SJSA1 (cell line): Measurements from ENCODE around the gene TRRAP. TPM values are rescaled to one million over a fixed set of nuclear protein-coding genes. Genes with fewer than 3 reads are reported as not detected.

Source experiments
- DNase-seq, 2 experiments: peaks; one replicate each; pipeline ENCODE4 v3.0.0-alpha.2; 2015 to 2020; ENCODE audit warnings: low spot score in 2 of 2, low read depth in 1 of 2
- H3K27ac ChIP-seq: fragments of 250-450 bp; sonication (Bioruptor Pico); 2 replicates; pipeline ENCODE4 v1.5.1; 2020; ENCODE audit warnings: mild to moderate bottlenecking, moderate library complexity
- H3K27me3 ChIP-seq: fragments of 250-450 bp; sonication (Bioruptor Pico); replicated peaks from 2 replicates; pipeline ENCODE4 v1.5.1; 2020; ENCODE audit warnings: mild to moderate bottlenecking, moderate library complexity
- H3K36me3 ChIP-seq: fragments of 250-450 bp; sonication (Bioruptor Pico); 2 replicates; pipeline ENCODE4 v1.5.1; 2020; ENCODE audit warnings: mild to moderate bottlenecking
- H3K4me1 ChIP-seq: fragments of 250-450 bp; sonication (Bioruptor Pico); replicated peaks from 2 replicates; pipeline ENCODE4 v1.6.1; 2021; ENCODE audit warnings: mild to moderate bottlenecking
- H3K4me3 ChIP-seq: fragments of 250-450 bp; sonication (Bioruptor Pico); 2 replicates; pipeline ENCODE4 v1.5.1; 2020; ENCODE audit warnings: mild to moderate bottlenecking
- H3K9me3 ChIP-seq: fragments of 250-450 bp; sonication (Bioruptor Pico); replicated peaks from 2 replicates; pipeline ENCODE4 v1.5.1; 2020; ENCODE audit warnings: mild to moderate bottlenecking
- total RNA-seq: library from RNA; depleted of rRNA; stranded (reverse); fragments of >200 nt; shearing (Covaris generic); gene quantifications from 2 replicates; pipeline ENCODE4 v1.2.3, GENCODE V29; 2014

Gene TRRAP
- total RNA-seq, 1 experiment from 2014 or later = 12.7 TPM

DNA sequence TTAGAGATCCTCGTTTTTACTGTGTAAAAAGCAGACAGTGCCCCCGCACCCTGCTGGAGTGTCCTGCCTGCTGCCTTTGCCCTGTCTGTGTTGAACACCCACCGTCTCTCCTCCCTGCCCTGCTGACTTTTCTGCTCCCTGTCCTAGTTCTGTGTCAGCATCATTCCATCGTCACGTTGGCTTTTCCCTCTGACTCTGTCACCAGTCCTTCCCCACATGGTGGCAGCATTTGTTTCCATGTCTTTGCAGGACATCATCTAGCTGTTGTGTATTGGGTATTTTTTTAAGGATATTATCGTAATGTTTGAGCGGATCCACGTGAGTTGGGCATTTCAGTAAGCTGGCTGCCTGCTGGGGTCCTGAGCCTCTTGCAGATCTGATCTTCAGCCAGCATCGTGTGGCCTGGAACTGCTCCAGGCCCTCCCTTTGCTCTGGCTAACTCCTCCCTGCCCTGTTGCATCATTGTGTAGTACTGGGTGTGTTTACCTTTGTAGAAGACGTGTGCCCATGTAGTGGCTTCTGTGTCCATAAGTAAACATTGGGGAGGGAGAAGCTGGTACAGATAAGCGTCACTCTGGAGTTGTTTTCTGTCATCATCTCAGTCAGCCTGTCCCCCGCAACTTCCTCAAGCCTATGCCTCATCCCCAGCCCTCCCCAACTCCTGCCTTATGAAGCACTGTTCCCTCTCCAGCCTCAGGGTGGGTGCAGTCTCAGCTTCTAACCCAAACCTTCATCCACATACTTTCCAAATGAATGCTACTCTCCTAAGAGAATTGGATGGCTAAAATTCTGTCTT lies 44.3 kb downstream of the TRRAP start:
- Histone ChIP-seq H3K9me3 (no peaks in the 10 kb centered on the region), H3K27ac (no peak overlapping the region), H3K27me3 (no peaks in the 10 kb centered on the region), H3K4me3 (no peak overlapping the region), H3K36me3 (peaks cover 87% of the 10 kb centered on the region), H3K4me1 (no peaks in the 10 kb centered on the region)
- no peak for DNase-seq

DNA sequence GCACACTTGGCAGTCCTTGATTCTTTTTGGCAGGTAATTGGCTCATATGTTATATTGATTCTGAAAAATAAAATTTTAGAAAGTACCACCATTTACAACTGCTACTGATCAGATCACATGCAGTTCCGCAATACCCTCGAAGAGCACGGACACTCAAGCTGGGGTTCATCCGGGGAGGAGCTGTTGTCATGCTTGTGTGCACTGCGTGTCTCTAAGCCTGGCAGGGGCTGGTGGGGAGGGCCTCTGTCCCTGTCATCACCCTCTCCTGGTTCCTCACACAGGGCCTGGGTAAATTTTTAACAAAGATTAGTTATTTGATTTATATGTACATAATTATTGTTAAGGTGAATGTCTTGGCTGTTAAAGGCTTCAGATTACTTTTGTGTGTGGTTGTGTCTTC lies 45.2 kb downstream of the TRRAP start:
- H3K27me3 ChIP-seq = no peaks in the 10 kb centered on the region
- DNase-seq = no peak
- H3K4me3 ChIP-seq = no peak overlapping the region
- H3K4me1 ChIP-seq = no peaks in the 10 kb centered on the region
- H3K36me3 ChIP-seq = peaks cover 89% of the 10 kb centered on the region
- no peaks in the 10 kb centered on the region for H3K9me3 ChIP-seq
- H3K27ac ChIP-seq = no peak overlapping the region

DNA sequence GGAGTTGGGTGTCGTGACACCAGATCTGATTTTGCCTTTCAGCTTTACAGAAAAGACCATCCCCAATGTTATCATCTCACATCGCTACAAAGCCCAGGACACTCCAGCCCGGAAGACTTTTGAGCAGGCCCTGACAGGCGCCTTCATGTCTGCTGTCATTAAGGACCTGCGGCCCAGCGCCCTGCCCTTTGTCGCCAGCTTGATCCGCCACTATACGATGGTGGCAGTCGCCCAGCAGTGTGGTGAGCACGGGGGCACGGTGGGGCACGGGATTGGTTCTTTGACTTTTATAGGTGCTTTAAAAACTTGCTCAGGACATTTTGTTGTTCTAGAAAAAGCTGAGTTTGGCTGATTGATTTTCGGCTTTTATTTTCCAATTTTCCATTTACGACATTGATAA lies 48.8 kb downstream of the TRRAP start:
- Histone ChIP-seq H3K9me3 (no peaks in the 10 kb centered on the region), H3K4me3 (no peak overlapping the region), H3K27me3 (no peaks in the 10 kb centered on the region), H3K27ac (no peak overlapping the region), H3K36me3 (peaks cover 90% of the 10 kb centered on the region), H3K4me1 (no peaks in the 10 kb centered on the region)
- DNase-seq = no peak

DNA sequence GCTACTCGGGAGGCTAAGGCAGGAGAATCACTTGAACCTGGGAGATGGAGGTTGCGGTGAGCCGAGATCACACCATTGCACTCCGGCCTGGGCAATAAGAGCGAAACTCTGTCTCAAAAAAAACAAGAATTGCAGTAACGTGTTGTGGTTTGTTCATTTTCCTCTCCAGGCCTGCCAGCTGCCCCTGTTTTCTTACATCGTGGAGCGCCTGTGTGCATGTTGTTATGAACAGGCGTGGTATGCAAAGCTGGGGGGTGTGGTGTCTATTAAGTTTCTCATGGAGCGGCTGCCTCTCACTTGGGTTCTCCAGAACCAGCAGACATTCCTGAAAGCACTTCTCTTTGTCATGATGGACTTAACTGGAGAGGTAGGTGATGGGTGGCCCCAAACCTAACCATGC lies 52.1 kb downstream of the TRRAP start:
- DNase-seq = no peak
- no peak overlapping the region for H3K4me3 ChIP-seq
- H3K27ac ChIP-seq = no peak overlapping the region
- H3K36me3 ChIP-seq = peaks cover 95% of the 10 kb centered on the region
- H3K4me1 ChIP-seq = no peaks in the 10 kb centered on the region
- H3K27me3 ChIP-seq = no peaks in the 10 kb centered on the region
- no peaks in the 10 kb centered on the region for H3K9me3 ChIP-seq

DNA sequence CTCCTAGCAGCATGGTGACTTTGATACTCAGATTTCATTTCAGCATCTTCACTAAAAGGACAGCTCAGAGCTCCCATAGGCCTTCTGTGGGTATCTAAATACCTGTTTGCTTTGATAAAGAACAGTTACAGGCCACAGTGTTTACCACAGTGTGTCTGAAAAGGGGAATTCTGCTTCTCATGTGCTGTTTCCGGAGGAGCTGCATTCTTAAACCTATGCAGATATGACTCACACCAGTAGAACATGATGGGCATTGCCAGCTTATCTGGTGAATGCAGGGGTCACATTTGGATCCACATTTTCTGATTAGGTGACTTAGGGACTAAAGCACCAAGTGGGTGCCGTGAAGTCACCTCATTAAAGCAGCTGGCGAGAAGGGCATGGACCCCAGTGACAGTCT lies 52.6 kb downstream of the TRRAP start:
- Histone ChIP-seq H3K36me3 (peaks cover 95% of the 10 kb centered on the region), H3K9me3 (no peaks in the 10 kb centered on the region), H3K4me1 (no peaks in the 10 kb centered on the region), H3K4me3 (no peak overlapping the region), H3K27ac (no peak overlapping the region), H3K27me3 (no peaks in the 10 kb centered on the region)
- no peak for DNase-seq

DNA sequence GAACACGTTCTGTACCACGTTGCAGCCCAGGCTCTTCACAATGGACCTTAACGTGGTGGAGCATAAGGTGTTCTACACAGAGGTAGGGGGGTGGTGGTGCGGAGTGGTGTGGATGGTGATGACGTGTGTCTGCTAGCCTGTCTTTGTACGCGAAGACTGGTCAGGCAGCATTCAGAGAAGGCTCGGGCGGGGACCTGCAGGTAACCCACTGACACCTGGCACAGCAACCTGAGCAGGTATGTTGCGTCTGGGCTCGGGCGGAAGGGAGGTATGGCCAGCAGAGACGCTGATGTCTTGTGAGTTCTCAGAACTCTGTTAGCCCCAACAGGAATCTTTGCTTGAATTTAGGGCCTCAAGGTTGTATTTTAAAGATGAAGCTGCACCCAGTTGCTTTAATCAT lies 55.0 kb downstream of the TRRAP start:
- H3K36me3 ChIP-seq = peaks cover 95% of the 10 kb centered on the region
- H3K4me1 ChIP-seq = no peaks in the 10 kb centered on the region
- H3K4me3 ChIP-seq = no peak overlapping the region
- no peak overlapping the region for H3K27ac ChIP-seq
- no peak for DNase-seq
- no peaks in the 10 kb centered on the region for H3K9me3 ChIP-seq
- H3K27me3 ChIP-seq = no peaks in the 10 kb centered on the region

DNA sequence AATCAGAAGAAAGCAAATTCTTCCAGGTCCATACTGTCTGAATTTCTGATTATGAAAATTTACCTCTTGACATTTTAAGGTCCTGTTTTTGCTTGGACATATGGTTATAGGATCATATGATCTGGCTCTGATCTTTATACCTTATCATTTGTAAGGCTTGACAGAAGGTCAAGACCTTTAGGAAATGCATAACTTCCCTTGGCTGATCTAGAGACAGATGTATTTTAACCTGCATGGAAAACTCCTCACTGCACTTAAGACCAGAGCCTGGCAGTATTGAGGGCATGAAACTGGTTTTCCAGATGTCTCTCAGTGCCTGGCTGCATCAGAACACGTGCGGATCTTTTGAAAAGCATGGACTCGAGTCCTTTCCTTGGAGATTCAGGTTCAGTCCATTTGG lies 55.9 kb downstream of the TRRAP start:
- H3K4me3 ChIP-seq = no peak overlapping the region
- DNase-seq = no peak
- no peaks in the 10 kb centered on the region for H3K27me3 ChIP-seq
- H3K36me3 ChIP-seq = peaks cover 96% of the 10 kb centered on the region
- H3K9me3 ChIP-seq = no peaks in the 10 kb centered on the region
- H3K4me1 ChIP-seq = no peaks in the 10 kb centered on the region
- H3K27ac ChIP-seq = no peak overlapping the region

DNA sequence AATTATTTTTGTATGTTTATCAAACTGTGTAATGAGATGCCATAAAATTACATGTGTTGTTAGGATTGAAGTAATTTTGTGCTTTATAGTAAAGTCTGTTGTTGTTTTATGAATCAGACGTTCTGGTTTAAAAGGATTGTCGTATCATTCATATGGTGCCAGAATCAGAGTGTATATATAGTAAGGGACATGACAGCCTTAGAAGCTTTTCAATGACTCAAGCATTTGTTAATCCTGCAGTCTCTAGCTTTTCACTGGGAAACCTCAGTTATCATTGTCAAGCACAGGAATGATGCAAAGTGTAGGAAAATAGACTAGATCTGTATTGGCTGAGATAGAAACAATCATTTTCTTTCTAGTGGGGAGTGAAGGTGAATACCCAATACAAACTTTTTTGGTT lies 57.5 kb downstream of the TRRAP start:
- H3K27me3 ChIP-seq = no peaks in the 10 kb centered on the region
- no peaks in the 10 kb centered on the region for H3K4me1 ChIP-seq
- H3K4me3 ChIP-seq = no peak overlapping the region
- H3K27ac ChIP-seq = no peak overlapping the region
- H3K9me3 ChIP-seq = no peaks in the 10 kb centered on the region
- no peak for DNase-seq
- H3K36me3 ChIP-seq = peaks cover 98% of the 10 kb centered on the region

DNA sequence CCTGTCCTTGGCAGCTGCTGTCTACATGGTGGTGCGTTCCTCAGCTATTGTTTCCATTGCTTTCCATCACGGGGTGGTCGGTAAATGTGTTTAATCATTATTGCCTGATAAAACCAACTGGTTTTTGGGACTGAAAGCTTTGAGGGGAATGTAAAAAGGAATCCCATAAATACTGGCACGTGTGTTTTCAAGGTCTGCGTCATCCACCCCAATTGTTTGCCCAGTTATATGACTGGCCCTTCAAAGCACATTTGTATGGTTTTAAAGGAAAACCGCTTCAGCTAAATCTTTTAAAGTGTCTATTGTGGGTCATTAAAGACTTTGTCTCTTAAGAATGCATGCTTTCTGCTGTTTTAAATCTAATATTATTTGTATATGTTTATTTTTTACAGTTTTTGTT lies 65.0 kb downstream of the TRRAP start:
- Histone ChIP-seq H3K36me3 (peaks cover 83% of the 10 kb centered on the region), H3K9me3 (no peaks in the 10 kb centered on the region), H3K27ac (no peak overlapping the region), H3K4me3 (no peak overlapping the region), H3K4me1 (no peaks in the 10 kb centered on the region), H3K27me3 (no peaks in the 10 kb centered on the region)
- no peak for DNase-seq

DNA sequence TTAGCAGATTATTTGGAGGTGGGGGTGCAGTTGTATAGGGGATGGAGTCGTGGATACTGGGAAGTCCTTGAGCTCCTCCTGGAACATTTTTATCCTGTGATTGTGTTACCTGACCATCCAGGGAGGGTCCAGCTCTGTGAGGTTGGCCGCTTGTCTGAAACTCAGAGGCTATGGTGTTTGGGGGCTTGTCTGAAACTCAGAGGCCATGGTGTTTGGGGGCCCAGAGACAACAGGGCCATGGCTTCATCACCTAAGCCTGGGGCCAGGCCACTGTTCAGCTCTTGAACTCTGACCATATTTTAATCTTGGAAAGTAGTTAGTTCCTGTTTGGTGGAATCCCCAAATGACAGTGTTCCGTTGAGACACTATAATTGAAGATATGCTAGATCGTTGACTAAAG lies 66.1 kb downstream of the TRRAP start:
- Histone ChIP-seq H3K27ac (no peak overlapping the region), H3K36me3 (peaks cover 83% of the 10 kb centered on the region), H3K4me1 (no peaks in the 10 kb centered on the region), H3K4me3 (no peak overlapping the region), H3K27me3 (no peaks in the 10 kb centered on the region), H3K9me3 (no peaks in the 10 kb centered on the region)
- DNase-seq = no peak

DNA sequence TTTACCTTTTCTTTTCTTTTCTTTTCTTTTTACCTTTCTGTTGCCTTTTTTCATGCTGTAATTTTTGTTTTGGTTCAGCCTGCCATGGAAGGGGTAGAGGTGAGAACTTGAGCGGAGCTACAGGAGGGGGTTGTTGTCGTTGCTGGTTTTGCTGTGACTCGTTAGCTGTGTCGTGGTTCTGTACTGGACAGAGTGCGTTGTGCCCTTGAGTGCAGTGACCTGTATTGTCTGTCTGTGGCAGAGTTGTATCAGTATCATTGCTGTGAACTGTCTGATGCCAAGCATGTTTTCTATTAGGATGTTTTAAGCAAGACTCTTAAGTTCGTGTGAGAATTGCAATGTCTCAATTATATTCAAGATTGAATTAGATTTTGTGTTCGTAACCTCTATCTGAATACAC lies 67.5 kb downstream of the TRRAP start:
- DNase-seq = no peak
- Histone ChIP-seq H3K27ac (no peak overlapping the region), H3K4me3 (no peak overlapping the region), H3K4me1 (no peaks in the 10 kb centered on the region), H3K9me3 (no peaks in the 10 kb centered on the region), H3K36me3 (peaks cover 83% of the 10 kb centered on the region), H3K27me3 (no peaks in the 10 kb centered on the region)

DNA sequence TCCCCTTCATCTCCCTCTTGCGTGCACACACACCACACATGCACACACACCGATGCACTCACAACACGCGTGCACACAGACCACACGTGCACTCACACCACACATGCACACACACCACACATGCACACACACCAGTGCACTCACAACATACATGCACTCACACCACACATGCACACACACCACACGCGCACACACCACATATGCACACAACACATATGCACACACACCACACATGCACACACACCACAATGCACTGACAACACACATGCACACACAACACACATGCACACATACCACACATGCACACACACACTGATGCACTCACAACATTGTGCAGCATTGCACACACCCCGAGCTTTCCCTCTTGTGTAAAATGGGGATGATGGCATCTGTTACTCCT lies 68.1 kb downstream of the TRRAP start:
- no peak for DNase-seq
- Histone ChIP-seq H3K27ac (no peak overlapping the region), H3K4me3 (no peak overlapping the region), H3K36me3 (peaks cover 83% of the 10 kb centered on the region), H3K27me3 (no peaks in the 10 kb centered on the region), H3K4me1 (no peaks in the 10 kb centered on the region), H3K9me3 (no peaks in the 10 kb centered on the region)

DNA sequence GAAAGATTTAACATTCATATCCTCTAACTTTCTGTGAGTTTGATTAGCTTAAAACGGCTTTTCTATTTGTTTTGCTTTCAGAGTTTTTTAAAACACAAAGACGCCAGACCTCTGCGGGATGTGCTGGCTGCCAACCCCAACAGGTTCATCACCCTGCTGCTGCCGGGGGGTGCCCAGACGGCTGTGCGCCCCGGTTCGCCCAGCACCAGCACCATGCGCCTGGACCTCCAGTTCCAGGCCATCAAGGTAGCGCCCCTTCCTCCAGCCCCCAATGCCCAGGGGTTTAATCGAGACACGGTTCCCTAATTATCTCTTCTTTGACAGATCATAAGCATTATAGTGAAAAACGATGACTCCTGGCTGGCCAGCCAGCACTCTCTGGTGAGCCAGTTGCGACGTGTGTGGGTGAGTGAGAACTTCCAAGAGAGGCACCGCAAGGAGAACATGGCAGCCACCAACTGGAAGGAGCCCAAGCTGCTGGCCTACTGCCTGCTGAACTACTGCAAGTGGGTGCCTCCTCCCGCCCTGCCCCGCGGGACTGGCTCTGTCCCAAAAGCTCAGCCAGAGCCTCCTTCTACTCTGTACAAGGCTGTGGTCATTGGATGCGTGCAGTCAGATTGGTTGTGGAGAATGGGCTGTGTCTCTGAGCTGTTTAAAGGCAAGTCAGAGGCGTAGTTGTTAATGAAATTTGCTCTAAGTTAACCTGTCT lies 71.2 kb downstream of the TRRAP start:
- no peak for DNase-seq
- peaks cover 91% of the 10 kb centered on the region for H3K36me3 ChIP-seq

DNA sequence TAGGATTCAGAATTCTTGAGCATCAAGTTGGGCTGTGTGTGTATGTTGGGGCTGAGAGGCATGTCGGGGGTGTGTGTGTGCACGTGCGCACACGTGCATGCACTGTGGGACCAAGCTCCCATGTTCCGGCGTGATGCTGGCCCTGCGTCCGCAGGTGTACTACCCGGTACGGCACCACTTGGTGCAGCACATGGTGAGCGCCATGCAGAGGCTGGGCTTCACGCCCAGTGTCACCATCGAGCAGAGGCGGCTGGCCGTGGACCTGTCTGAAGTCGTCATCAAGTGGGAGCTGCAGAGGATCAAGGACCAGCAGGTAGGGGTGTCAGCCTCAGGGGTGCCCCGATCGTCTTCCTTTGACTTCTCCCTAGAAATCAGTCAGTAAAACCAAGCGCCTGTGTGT lies 77.7 kb downstream of the TRRAP start:
- Histone ChIP-seq H3K27ac (no peak overlapping the region), H3K4me3 (no peak overlapping the region), H3K9me3 (no peaks in the 10 kb centered on the region), H3K36me3 (peaks cover 98% of the 10 kb centered on the region), H3K4me1 (no peaks in the 10 kb centered on the region), H3K27me3 (no peaks in the 10 kb centered on the region)
- no peak for DNase-seq

More for the DNA sequence above, 71.2 kb downstream of the TRRAP start:
- H3K4me1 ChIP-seq = no peaks in the 10 kb centered on the region
- H3K9me3 ChIP-seq = no peaks in the 10 kb centered on the region
- H3K27ac ChIP-seq = no peak overlapping the region
- no peaks in the 10 kb centered on the region for H3K27me3 ChIP-seq
- no peak overlapping the region for H3K4me3 ChIP-seq
